HG03064 (cell line): ENCODE measurements around the gene NOL11.
A peak's percentile ranks its signal among the peaks of the same experiment; 100 is the strongest.
"Not testable (repeated sequence)": the region's sequence is repeated elsewhere in the genome, so short reads cannot be mapped to it uniquely, and the experiment has no call there.

Source experiments
- ATAC-seq: cut with Tn5 transposase; IDR thresholded peaks from one replicate; pipeline ENCODE4 v1.9.1; 2021; ENCODE audit warnings: low read depth; ENCODE audit not compliant: unreplicated experiment

The NOL11 gene

DNA sequence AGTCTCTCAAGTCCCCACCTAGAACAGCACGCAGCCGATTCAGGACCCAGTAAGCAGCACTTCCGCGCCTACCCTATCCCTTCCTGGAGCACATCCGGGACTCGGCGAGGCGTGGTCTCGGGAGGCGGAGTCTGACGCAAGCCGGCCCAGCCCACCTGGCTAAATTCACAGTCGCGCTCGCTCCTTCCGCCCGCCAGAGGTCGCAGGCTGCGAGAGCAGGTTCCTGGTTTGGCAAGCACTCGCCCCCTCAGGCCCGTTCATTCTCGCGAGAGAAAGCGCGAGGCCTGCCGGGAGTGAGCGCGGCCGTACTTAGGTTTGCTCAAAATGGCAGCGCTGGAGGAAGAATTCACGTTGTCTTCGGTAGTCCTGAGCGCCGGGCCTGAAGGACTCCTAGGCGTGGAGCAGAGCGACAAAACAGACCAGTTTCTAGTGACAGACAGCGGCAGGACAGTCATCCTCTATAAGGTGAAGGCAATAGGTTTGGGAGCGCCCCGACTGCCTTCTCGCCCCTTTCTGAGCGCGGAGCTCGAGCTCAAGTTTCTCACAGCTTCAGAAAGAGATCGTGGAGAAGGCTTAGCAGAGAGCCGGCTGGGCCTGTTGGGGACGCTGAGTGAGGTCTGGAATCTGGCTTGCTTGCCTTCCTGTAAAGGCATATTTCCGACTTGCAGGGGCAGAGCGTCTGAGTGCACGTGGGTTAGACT is at the start of gene NOL11:
NOL11 (plus strand) TSS at position 313 of the 701 bp plus-strand sequence; CDS start at position 325, 12 bp downstream.
- ATAC-seq, result peak; percentile 97

- ATAC-seq, result no peak
These were observed 46.2 kb upstream of the NOL11 start for GRCh38 chr17:67671493-67671892.

- no peak for ATAC-seq
These were observed 45.0 kb upstream of the NOL11 start for GRCh38 chr17:67672592-67673335.

- no peak for ATAC-seq
These were observed 42.3 kb upstream of the NOL11 start for GRCh38 chr17:67675481-67675880.

GRCh38 chr17:67676305-67676704 is 41.4 kb upstream of the NOL11 start:
- no peak for ATAC-seq

DNA sequence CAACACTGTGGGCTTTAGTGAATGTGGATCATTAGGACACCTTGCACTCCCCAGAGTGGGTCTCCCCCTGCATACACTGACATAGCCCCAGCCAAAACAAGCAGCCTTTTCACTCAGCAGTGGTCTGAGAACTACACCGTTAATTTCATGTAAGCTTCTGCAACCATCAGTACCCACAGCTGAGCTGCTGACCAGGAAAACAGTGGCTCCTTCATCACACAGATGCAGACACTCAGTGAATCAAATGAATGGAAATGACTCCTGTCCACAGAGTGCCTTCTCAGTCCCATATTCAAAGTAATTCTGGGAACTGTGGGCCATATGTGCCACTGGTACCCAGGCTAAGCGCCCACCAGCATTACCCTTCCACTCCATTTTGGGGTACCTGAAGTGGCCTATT is 39.3 kb upstream of the NOL11 start:
- ATAC-seq, result no peak

- no peak for ATAC-seq
These were observed 38.5 kb upstream of the NOL11 start for GRCh38 chr17:67679225-67679624.

- no peak for ATAC-seq
These were observed 38.0 kb upstream of the NOL11 start for GRCh38 chr17:67679721-67680120.

DNA sequence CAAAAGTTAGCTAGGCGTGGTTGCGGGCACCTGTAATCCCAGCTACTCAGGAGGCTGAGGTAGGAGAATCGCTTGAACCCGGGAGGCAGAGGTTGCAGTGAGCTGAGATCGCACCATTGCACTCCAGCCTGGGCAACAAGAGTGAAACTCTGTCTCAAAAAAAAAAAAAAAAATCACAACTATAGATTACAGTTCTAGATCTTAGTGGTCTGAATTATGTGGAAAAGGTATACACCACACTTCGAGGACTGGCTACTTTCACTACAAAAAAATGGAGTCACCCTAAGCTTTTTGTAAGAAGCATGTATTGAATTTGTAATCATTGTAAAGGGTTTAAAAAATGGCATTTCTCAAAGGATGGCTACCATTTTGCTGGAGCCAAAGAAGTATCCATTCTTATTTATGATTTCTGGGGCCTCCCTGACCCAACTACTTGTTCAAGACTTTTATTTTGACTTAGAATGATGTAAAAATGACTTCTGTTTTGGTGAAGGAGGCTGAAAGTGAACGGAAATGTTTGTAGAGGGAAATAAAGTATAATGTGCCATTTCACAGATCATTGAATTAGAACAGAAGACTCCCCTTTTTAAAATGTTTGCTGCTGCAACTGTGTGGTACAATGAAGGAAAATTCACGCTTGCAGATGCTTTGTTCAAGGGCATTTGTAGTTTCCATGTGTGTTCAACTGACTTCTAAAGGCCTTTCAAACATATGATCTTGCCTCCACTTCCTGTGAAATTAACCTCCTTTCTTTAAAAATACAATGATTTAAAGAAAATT is 37.1 kb upstream of the NOL11 start:
- no peak for ATAC-seq

- ATAC-seq, result no peak
These were observed 35.5 kb upstream of the NOL11 start for GRCh38 chr17:67682196-67682595.

- no peak for ATAC-seq
These were observed 32.4 kb upstream of the NOL11 start for GRCh38 chr17:67685351-67685750.

GRCh38 chr17:67686241-67686640 is 31.5 kb upstream of the NOL11 start:
- ATAC-seq, result no peak

- no peak for ATAC-seq
These were observed 30.2 kb upstream of the NOL11 start for GRCh38 chr17:67687511-67687910.

DNA sequence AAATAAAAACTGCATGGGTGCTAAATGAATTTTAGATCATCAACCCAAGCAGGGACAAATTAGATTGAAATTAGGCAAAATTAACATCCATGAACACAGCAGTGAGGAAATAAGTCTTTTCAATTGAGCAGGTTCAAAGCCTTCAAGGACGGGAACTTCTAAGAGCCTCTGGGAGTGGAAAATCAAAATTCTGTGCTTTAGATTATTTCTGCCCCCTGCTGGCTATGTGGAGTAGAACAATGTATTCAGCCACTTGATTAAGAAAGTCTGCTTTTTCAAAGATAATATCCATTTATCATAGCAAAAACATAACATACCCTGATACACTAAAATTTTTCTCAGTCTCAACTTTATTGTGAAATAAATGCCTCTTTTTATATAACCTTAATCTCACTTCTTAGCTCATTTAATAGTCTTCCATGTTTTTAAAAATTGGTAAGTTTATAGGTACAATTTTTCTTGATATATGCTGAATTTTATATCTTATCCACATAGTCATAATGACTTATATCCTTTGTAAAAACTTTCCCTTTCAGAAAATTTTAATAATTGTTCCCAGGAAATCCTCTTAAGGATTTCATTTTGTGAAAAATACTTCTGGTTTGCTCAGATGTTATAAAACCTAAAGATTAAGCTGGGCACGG is 28.1 kb upstream of the NOL11 start:
- ATAC-seq, result no peak

GRCh38 chr17:67693811-67694210 is 23.9 kb upstream of the NOL11 start:
- no peak for ATAC-seq

- no peak for ATAC-seq
These were observed 21.4 kb upstream of the NOL11 start for GRCh38 chr17:67696347-67696746.

DNA sequence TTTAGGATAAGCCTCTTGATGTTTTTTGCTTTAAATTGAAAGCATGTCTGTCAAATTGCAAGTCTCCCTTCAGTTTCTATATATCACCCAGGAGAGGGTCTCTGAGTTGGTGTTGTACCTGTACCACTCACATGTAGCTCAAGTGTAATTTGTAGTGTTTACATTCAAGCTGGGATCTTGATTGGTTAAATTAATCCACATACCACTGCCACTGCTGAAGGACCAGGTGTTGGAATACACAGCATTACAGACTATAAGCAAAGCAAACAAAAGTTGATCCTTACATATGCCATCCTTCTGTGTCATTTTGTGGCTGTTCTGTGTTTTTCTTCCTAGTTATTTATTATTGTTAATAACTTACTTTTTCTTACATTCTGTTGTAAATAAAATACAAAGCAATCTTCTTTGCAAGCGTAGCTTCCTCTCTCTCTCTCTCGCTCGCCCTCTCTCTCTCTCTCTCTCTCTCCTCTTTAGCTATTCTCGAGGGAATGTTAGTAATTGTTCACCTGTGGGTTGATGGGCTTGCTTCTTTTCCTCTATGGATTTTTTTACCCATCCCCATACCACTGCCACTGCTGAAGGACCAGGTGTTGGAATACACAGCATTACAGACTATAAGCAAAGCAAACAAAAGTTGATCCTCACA is 20.8 kb upstream of the NOL11 start:
- no peak for ATAC-seq

DNA sequence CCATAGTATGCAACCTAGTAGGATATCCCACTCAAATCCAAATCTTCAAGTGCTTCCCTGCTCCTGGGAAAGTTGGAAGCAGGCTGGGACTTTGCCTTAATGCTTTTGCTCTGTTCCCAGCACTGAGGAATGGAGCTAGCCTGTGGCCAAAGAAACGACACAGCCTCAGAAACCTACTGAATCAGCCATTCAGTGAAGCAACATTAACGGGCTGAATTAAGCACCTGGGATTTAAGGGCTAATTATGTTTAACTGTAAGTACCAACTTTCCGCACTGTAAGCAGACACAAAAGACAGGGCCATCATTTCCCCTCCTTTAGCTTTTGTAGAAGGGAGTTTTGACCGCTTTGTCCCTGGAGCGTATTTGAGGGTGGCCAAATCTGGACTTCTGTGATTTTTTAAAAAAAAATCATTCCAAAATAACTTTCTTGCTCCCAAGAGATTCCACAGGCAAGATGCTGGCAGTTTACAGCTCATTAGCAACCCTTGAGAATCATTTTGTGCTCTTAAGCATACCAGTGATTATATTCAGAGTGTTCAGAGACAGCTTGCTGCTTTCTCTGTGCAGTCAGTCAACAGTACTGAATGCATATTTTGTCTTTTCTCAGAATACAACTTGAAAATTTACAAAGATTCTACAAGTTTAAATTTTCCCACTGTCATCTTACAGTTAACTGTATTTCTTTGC is 17.6 kb upstream of the NOL11 start:
- no peak for ATAC-seq

DNA sequence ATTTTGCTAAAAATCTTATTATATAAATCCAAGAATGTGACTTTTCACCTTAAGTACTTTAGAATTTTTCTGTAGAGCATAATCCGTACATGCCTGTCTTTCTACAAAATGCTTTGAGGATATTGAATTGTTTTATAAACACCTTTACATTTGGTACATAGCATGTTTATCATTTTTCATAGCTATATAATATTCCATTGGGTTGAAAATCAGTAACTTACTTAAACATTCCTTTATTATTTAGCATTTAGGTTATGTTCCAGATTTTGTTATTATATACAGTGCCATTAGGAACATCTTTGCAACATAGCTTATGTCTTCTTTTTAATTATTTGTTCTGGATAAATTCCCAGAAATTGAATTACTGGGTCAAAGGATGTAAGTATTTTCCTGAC is 17.0 kb upstream of the NOL11 start:
- no peak for ATAC-seq

GRCh38 chr17:67702861-67703260 is 14.9 kb upstream of the NOL11 start:
- not testable (repeated sequence) for ATAC-seq
